Thyroid gland (tissue), 4 donors: ENCODE results near the gene PGA4.

Source experiments
- CTCF ChIP-seq, 6 experiments: fragments of 200-600 bp in 3 of 6; fragments of 450-650 bp in 3 of 6; sonication (generic) in 3 of 6; IDR thresholded peaks; one replicate each; pipeline ENCODE4 v1.5.1; 2016 to 2019; ENCODE audit warnings: antibody characterized with exemption in 6 of 6, mild to moderate bottlenecking in 2 of 6, inconsistent platforms in 1 of 6, moderate library complexity in 1 of 6
- POLR2A ChIP-seq, 2 donors: fragments of 450-650 bp; IDR thresholded peaks; one replicate each; pipeline ENCODE4 v1.6.1; 2017; ENCODE audit warnings: antibody characterized with exemption in 2 of 2, mild to moderate bottlenecking in 2 of 2, moderate library complexity in 1 of 2

GRCh38 chr11:61280883-61281580, 58.9 kb downstream of the PGA4 start:
- TF ChIP-seq POLR2A (IDR thresholded peaks at IDR 0.05) (no peak), CTCF (IDR thresholded peaks at IDR 0.05) (no peak)
